ENCODE measurements around the gene FRYL. TPM values are rescaled to one million over a fixed set of nuclear protein-coding genes. Genes with fewer than 3 reads are reported as not detected.
"Not testable (repeated sequence)": the region's sequence is repeated elsewhere in the genome, so short reads cannot be mapped to it uniquely, and the experiment has no call there.

FRYL gene
- polyA plus RNA-seq, 1 donor from 2014 or later: 64.0 TPM

DNA sequence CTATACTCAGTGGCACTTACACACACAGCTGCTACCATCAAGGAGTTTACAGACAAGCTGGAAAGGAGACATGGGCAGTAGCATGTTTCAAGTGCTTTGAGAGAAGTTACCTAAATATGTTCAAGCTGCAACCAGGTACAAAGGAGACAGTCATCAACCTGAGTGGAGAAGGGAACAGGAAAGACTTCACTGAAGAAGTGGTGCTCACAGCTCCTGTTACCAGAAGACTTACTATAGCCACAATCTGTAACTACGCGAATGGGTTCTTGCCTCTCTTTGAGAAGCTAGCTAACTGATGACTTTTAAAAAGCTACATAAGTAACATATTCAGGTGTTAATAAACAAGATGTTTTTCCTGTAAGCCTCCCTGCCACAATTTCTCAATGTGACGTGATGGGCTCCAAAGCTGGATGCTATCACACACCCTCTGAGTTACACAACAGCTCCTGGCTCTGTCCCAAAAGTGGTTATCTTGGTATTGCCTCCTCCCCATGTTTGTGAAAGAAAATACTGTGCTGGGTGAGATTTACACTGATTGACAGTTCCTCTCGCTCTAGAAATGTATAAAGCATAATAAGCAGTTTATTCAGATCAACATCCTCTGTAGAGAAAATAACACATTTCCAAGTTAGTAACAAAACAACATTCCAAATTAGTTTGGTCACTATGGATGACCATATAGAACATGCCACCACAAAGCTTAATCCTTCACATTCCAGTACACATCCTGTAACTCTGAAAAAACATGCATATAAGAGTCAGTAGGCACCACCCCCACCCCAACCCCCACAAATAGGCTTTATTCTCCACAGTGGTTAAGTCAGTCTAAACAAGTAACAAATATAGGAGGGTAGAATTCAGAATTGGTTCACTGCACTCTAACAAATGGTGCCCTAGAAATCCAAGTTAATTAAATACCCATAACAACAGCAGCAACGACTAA, 81.8 kb downstream of the FRYL start:
- H3K9me2 ChIP-seq (ENCODE audit: insufficient read depth, low read length): no peaks in the 10 kb centered on the region
- no peak overlapping the region for H3K4me3 ChIP-seq (ENCODE audit: low read length)
- H4K20me1 ChIP-seq (ENCODE audit: insufficient read depth): no peaks in the 10 kb centered on the region
- H3K27ac ChIP-seq (ENCODE audit: low read length): no peak overlapping the region
- no peaks in the 10 kb centered on the region for H3K36me3 ChIP-seq (ENCODE audit: insufficient read depth, low read length)
- no peak overlapping the region for H3K9ac ChIP-seq (ENCODE audit: low read length)
- H3K27me3 ChIP-seq (ENCODE audit: insufficient read depth, low read depth, low read length): no peaks in the 10 kb centered on the region
- H3K79me2 ChIP-seq (replicated peaks; ENCODE audit: insufficient read depth, low read length): peaks cover 26% of the 10 kb centered on the region
- no peaks in the 10 kb centered on the region for H3F3A ChIP-seq (ENCODE audit: insufficient read depth, low read length, poor library complexity, severe bottlenecking)
- no peaks in the 10 kb centered on the region for H3K9me3 ChIP-seq (ENCODE audit: low read length)
- no peak for TF ChIP-seq POLR2AphosphoS5 (IDR thresholded peaks at IDR 0.05)
- no peak for TF ChIP-seq RAD21 (conservative IDR thresholded peaks at IDR 0.05)
- no peak for TF ChIP-seq SMC3 (conservative IDR thresholded peaks at IDR 0.05; ENCODE audit: poor library complexity)
- no peak for TF ChIP-seq MXI1 (conservative IDR thresholded peaks at IDR 0.05; ENCODE audit: poor library complexity, severe bottlenecking)
- TF ChIP-seq, protein P1, sequence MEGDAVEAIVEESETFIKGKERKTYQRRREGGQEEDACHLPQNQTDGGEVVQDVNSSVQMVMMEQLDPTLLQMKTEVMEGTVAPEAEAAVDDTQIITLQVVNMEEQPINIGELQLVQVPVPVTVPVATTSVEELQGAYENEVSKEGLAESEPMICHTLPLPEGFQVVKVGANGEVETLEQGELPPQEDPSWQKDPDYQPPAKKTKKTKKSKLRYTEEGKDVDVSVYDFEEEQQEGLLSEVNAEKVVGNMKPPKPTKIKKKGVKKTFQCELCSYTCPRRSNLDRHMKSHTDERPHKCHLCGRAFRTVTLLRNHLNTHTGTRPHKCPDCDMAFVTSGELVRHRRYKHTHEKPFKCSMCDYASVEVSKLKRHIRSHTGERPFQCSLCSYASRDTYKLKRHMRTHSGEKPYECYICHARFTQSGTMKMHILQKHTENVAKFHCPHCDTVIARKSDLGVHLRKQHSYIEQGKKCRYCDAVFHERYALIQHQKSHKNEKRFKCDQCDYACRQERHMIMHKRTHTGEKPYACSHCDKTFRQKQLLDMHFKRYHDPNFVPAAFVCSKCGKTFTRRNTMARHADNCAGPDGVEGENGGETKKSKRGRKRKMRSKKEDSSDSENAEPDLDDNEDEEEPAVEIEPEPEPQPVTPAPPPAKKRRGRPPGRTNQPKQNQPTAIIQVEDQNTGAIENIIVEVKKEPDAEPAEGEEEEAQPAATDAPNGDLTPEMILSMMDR (IDR thresholded peaks at IDR 0.05; ENCODE audit: poor library complexity, severe bottlenecking): no peak
- TF ChIP-seq, protein P2, sequence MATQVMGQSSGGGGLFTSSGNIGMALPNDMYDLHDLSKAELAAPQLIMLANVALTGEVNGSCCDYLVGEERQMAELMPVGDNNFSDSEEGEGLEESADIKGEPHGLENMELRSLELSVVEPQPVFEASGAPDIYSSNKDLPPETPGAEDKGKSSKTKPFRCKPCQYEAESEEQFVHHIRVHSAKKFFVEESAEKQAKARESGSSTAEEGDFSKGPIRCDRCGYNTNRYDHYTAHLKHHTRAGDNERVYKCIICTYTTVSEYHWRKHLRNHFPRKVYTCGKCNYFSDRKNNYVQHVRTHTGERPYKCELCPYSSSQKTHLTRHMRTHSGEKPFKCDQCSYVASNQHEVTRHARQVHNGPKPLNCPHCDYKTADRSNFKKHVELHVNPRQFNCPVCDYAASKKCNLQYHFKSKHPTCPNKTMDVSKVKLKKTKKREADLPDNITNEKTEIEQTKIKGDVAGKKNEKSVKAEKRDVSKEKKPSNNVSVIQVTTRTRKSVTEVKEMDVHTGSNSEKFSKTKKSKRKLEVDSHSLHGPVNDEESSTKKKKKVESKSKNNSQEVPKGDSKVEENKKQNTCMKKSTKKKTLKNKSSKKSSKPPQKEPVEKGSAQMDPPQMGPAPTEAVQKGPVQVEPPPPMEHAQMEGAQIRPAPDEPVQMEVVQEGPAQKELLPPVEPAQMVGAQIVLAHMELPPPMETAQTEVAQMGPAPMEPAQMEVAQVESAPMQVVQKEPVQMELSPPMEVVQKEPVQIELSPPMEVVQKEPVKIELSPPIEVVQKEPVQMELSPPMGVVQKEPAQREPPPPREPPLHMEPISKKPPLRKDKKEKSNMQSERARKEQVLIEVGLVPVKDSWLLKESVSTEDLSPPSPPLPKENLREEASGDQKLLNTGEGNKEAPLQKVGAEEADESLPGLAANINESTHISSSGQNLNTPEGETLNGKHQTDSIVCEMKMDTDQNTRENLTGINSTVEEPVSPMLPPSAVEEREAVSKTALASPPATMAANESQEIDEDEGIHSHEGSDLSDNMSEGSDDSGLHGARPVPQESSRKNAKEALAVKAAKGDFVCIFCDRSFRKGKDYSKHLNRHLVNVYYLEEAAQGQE (IDR thresholded peaks at IDR 0.05; ENCODE audit: borderline replicate concordance): no peak
- TF ChIP-seq EP300 (conservative IDR thresholded peaks at IDR 0.05; ENCODE audit: poor library complexity, severe bottlenecking): no peak
- TF ChIP-seq EZH2 (IDR thresholded peaks at IDR 0.05; ENCODE audit: borderline replicate concordance, insufficient read depth, low read length, poor library complexity, severe bottlenecking): no peak
- H2AFZ ChIP-seq (ENCODE audit: low read depth, low read length): no peak overlapping the region
- no peak overlapping the region for H3K4me2 ChIP-seq (ENCODE audit: low read length)

DNA sequence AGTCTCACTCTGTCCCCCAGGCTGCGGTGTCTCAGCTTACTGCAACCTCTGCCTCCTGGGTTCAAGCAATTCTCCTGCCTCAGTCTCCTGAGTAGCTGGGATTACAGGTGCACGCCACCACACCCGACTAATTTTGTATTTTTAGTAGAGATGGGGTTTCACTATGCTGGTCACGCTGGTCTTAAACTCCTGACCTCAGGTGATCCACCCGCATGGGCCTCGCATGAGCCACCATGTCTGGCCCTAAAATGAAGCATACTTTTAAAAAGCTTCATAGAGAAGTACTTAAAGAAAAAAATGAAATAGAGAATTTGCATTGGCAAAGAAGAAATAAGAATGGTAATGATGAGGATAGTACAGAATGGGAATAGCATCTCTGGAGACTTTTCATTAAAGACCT, 82.6 kb downstream of the FRYL start:
- H3K4me2 ChIP-seq (ENCODE audit: low read length): not testable (repeated sequence)

More for the DNA sequence above, 82.6 kb downstream of the FRYL start:
- H3K79me2 ChIP-seq (replicated peaks; ENCODE audit: insufficient read depth, low read length): peaks cover 34% of the 10 kb centered on the region
- not testable (repeated sequence) for H3K9me2 ChIP-seq (ENCODE audit: insufficient read depth, low read length); H3K9me3 ChIP-seq (ENCODE audit: low read length); H4K20me1 ChIP-seq (ENCODE audit: insufficient read depth); H3K27ac ChIP-seq (ENCODE audit: low read length); H3K4me3 ChIP-seq (ENCODE audit: low read length); H3F3A ChIP-seq (ENCODE audit: insufficient read depth, low read length, poor library complexity, severe bottlenecking); H2AFZ ChIP-seq (ENCODE audit: low read depth, low read length); H3K36me3 ChIP-seq (ENCODE audit: insufficient read depth, low read length); H3K9ac ChIP-seq (ENCODE audit: low read length); H3K27me3 ChIP-seq (ENCODE audit: insufficient read depth, low read depth, low read length)
